K562 (cell line): Measurements from ENCODE around the gene TICRR. TPM values are rescaled to one million over a fixed set of nuclear protein-coding genes. Genes with fewer than 3 reads are reported as not detected.

Experiments
- ATAC-seq: fragments of 200-7000 bp; cut with Tn5 transposase; 3 replicates; pipeline ENCODE4 v1.9.1; 2020; ENCODE audit warnings: moderate library complexity
- BruUV-seq: library from RNA; stranded (reverse); fragments of 400-500 nt; replicated peaks from 2 replicates; lab custom pipeline; 2021; lab: Mats Ljungman, UMichigan
- CTCF ChIA-PET: fragments of 300-600 bp; formaldehyde crosslinking; extraction: SDS; loops from one replicate; lab custom pipeline; 2021; ENCODE audit warnings: low intra/inter-chr PET ratio; lab: Yijun Ruan, JAX
- POLR2A ChIA-PET: fragments of 300-600, 350-650 bp; sonication (Branson Sonifier 250); formaldehyde crosslinking; extraction: SDS; loops from one replicate; lab custom pipeline; 2021; ENCODE audit warnings: antibody characterized with exemption, inconsistent platforms; lab: Yijun Ruan, JAX
- DNase-seq, 4 experiments: peaks; one replicate each; pipeline versions ENCODE4 v3.0.0 to v3.0.0-alpha.2; 2011 to 2018; ENCODE audit warnings: low spot score in 3 of 4, mixed read lengths in 3 of 4; ENCODE audit errors: extremely low read depth in 1 of 4
- FAIRE-seq: peaks from 2 replicates; lab custom pipeline; 2011; peaks lifted over from hg19 to GRCh38; lab: Jason Lieb, UNC
- H2AFZ ChIP-seq: 2 replicates; pipeline ENCODE4 v1.6.0; 2011; ENCODE audit warnings: low read depth, low read length, control low read depth, inconsistent platforms
- H3K27ac ChIP-seq: fragments of 200-600 bp; 3 replicates; pipeline ENCODE4 v1.8.0; 2011; ENCODE audit warnings: low read depth, mild to moderate bottlenecking, control low read depth, inconsistent platforms, low read length, moderate library complexity, mixed read lengths; ENCODE audit errors: extremely low read depth
- H3K27me3 ChIP-seq, 2 experiments: fragments of 300-600 bp in 1 of 2; 2 replicates in 1 of 2; 3 replicates in 1 of 2; pipeline versions ENCODE4 v1.6.0 to v1.8.0; 2011; ENCODE audit warnings: inconsistent platforms in 2 of 2, low read length in 2 of 2, mild to moderate bottlenecking in 1 of 2, mixed read lengths in 1 of 2, moderate library complexity in 1 of 2; ENCODE audit not compliant: control insufficient read depth in 2 of 2, insufficient read depth in 2 of 2
- H3K36me3 ChIP-seq: fragments of 300-600 bp; 3 replicates; pipeline ENCODE4 v1.8.0; 2011; ENCODE audit warnings: mild to moderate bottlenecking, low read length, inconsistent platforms; ENCODE audit not compliant: control insufficient read depth, insufficient read depth
- H3K4me1 ChIP-seq, 2 experiments: fragments of 200-600 bp in 1 of 2; replicated peaks in 1 of 2; 2 replicates in 1 of 2; 3 replicates in 1 of 2; pipeline versions ENCODE4 v1.5.1 to v1.8.0; 2011; ENCODE audit warnings: inconsistent platforms in 2 of 2, low read length in 2 of 2, mild to moderate bottlenecking in 1 of 2, mixed read lengths in 1 of 2, moderate library complexity in 1 of 2; ENCODE audit not compliant: control insufficient read depth in 2 of 2, insufficient read depth in 2 of 2
- H3K4me2 ChIP-seq: 2 replicates; pipeline ENCODE4 v1.6.1; 2011; ENCODE audit warnings: low read length, control low read depth, inconsistent platforms, mixed read lengths; ENCODE audit not compliant: insufficient read depth
- H3K4me3 ChIP-seq: fragments of 200-600 bp; sonication (generic), shearing (Covaris generic); 2 replicates; pipeline ENCODE4 v1.5.1; 2016; ENCODE audit warnings: control low read depth, inconsistent platforms
- H3K79me2 ChIP-seq: fragments of 200-600 bp; 3 replicates; pipeline ENCODE4 v1.8.0; 2011; ENCODE audit warnings: low read length, inconsistent platforms; ENCODE audit not compliant: control insufficient read depth, insufficient read depth
- H3K9ac ChIP-seq, 2 experiments: 2 replicates each; pipeline versions ENCODE4 v1.6.0 to v1.6.1; 2011; ENCODE audit warnings: low read depth in 2 of 2, low read length in 2 of 2, control low read depth in 1 of 2, inconsistent platforms in 1 of 2, mild to moderate bottlenecking in 1 of 2, mixed read lengths in 1 of 2; ENCODE audit not compliant: insufficient read depth in 1 of 2
- H3K9me1 ChIP-seq: one replicate; pipeline ENCODE4 v1.6.0; 2011; ENCODE audit warnings: inconsistent platforms, mild to moderate bottlenecking, low read length, moderate library complexity; ENCODE audit not compliant: control insufficient read depth, insufficient read depth
- H3K9me3 ChIP-seq: replicated peaks from 2 replicates; pipeline ENCODE4 v1.5.1; 2011; ENCODE audit warnings: low read depth, low read length, inconsistent platforms; ENCODE audit not compliant: control insufficient read depth, insufficient read depth
- H4K20me1 ChIP-seq: replicated peaks from 2 replicates; pipeline ENCODE4 v1.6.1; 2011; ENCODE audit warnings: low read length, inconsistent platforms, mixed read lengths; ENCODE audit not compliant: control insufficient read depth, insufficient read depth
- HLTF ChIP-seq: fragments of 450-650 bp; IDR thresholded peaks from 2 replicates; pipeline ENCODE4 v1.6.1; 2016
- HNRNPK ChIP-seq: fragments of 200-400 bp; formaldehyde crosslinking; IDR thresholded peaks from one replicate; pipeline ENCODE4 v1.6.1; 2018; ENCODE audit warnings: mild to moderate bottlenecking, low read depth, low read length; ENCODE audit not compliant: poor library complexity, severe bottlenecking
- MYNN ChIP-seq, 2 experiments: sonication (generic); formaldehyde crosslinking in 1 of 2; IDR thresholded peaks; 2 replicates each; pipeline versions ENCODE4 v1.5.0 to v1.6.1; 2016 to 2020; ENCODE audit warnings: antibody characterized with exemption in 1 of 2, missing genetic modification reagents in 1 of 2
- NFATC3 ChIP-seq: fragments of 450-650 bp; IDR thresholded peaks from 2 replicates; pipeline ENCODE4 v1.6.1; 2017; ENCODE audit warnings: mild to moderate bottlenecking
- ZC3H8 ChIP-seq: fragments of 450-650 bp; IDR thresholded peaks from 2 replicates; pipeline ENCODE4 v1.6.1; 2017
- ZNF146 ChIP-seq: IDR thresholded peaks from one replicate; pipeline ENCODE4 v1.6.1; 2018; ENCODE audit warnings: missing compliant biosample characterization; ENCODE audit not compliant: unreplicated experiment
- ZNF184 ChIP-seq: sonication (generic); formaldehyde crosslinking; IDR thresholded peaks from 2 replicates; pipeline ENCODE4 v1.5.0; 2020; ENCODE audit warnings: missing genetic modification reagents
- ZNF57 ChIP-seq: fragments of 450-650 bp; formaldehyde crosslinking; IDR thresholded peaks from 2 replicates; pipeline ENCODE4 v1.4.0; 2020; ENCODE audit warnings: mild to moderate bottlenecking, moderate library complexity
- ZNF695 ChIP-seq: fragments of 450-650 bp; formaldehyde crosslinking; IDR thresholded peaks from 2 replicates; pipeline ENCODE4 v1.4.0; 2020; ENCODE audit warnings: mild to moderate bottlenecking, moderate library complexity
- ZNF780A ChIP-seq: fragments of 250-450 bp; sonication (Bioruptor Pico); IDR thresholded peaks from 2 replicates; pipeline ENCODE4 v1.5.0; 2021; ENCODE audit warnings: mild to moderate bottlenecking
- ZSCAN32 ChIP-seq: fragments of 450-650 bp; formaldehyde crosslinking; IDR thresholded peaks from 2 replicates; pipeline ENCODE4 v1.4.0; 2020; ENCODE audit warnings: mild to moderate bottlenecking, moderate library complexity
- WGBS: fragments of 100-300 bp; shearing (Covaris generic); methylation state at CpG from one replicate; pipeline ENCODE4 v1.1.6; 2016; ENCODE audit warnings: low coverage, mixed read lengths; ENCODE audit not compliant: insufficient coverage; ENCODE audit errors: missing lambda C conversion rate; 5-methylcytosine and 5-hydroxymethylcytosine counted together
- in situ Hi-C: fragments of 300-500 bp; cut with MboI; formaldehyde crosslinking; loops from 4 replicates; pipeline ENCODE4 v1.15.0; 2018; ENCODE audit warnings: inconsistent platforms, mixed read lengths
- intact Hi-C: fragments of 100-400 bp; cut with micrococcal nuclease; formaldehyde crosslinking; loops from 2 replicates; pipeline ENCODE4 v1.14.2; 2022
- polyA plus RNA-seq, 8 experiments: library from polyadenylated mRNA; depleted of rRNA in 4 of 8; stranded (reverse) in 5 of 8; unstranded in 3 of 8; fragments of >200 nt; fragmentation: Nextera tagmentation in 2 of 8; fragmentation: Illumina TruSeq in 1 of 8; extraction: Ambion mirVana in 2 of 8; extraction: Trizol in 1 of 8; gene quantifications; 2 replicates each; pipeline versions ENCODE4 v1.2.1 to v1.2.3, GENCODE V29; 2011 to 2014; ENCODE audit warnings: inconsistent platforms in 1 of 8, missing spikeins in 1 of 8
- total RNA-seq, 7 experiments: library from RNA; depleted of rRNA in 6 of 7; stranded (reverse); fragments of >200 nt in 6 of 7; fragmentation: Illumina TruSeq in 2 of 7; extraction: Trizol in 2 of 7; gene quantifications; 2 replicates each; pipeline versions ENCODE4 v1.2.1 to v1.2.3, GENCODE V29; 2011 to 2021; ENCODE audit warnings: low replicate concordance in 1 of 7
- TF ChIP-seq, protein P1 (sequence below), 2 experiments: IDR thresholded peaks; 2 replicates each; pipeline ENCODE4 v1.6.1; 2011; ENCODE audit warnings: borderline replicate concordance in 1 of 2, control low read depth in 1 of 2, low read depth in 1 of 2, low read length in 1 of 2, mild to moderate bottlenecking in 1 of 2, mixed read lengths in 1 of 2, moderate library complexity in 1 of 2; ENCODE audit not compliant: insufficient read depth in 1 of 2, insufficient read length in 1 of 2, poor library complexity in 1 of 2, severe bottlenecking in 1 of 2; ENCODE audit errors: extremely low read depth in 1 of 2
- TF ChIP-seq, protein P2 (sequence below): fragments of 200-800 bp; sonication (Bioruptor generic); IDR thresholded peaks from 2 replicates; pipeline ENCODE4 v1.6.1; 2017; ENCODE audit warnings: missing genetic modification characterization, missing compliant biosample characterization
- TF ChIP-seq, protein P3 (sequence below): fragments of 450-650 bp; IDR thresholded peaks from 2 replicates; pipeline ENCODE4 v1.6.1; 2018; ENCODE audit warnings: mild to moderate bottlenecking, low read depth; ENCODE audit not compliant: partially characterized antibody

The TICRR gene
- total and polyA plus RNA-seq, 9 of the 15 experiments (the other 6 are each of a cell fraction or from before 2014, with no cell fraction given), result 0.84 to 22.9 (median 13.7) TPM

DNA sequence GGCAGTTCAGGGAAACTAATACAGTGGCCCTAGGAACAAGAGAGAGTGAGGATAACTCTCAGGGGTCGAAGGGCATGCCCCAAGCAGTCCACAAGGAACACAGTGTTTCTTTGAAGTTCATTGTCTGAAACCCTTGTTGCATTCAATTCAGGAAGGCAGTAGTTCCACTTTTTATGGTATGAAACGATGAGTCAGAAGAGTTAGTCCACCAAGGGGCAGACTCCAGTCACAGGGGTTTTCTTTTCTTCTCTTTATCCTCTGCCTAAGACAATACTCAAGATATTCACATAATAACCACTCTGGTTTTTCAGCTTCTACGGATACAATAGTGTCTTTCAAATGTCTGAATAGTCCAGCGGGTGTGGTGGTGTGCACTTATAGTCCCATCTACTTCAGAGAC lies 23.7 kb upstream of the TICRR start:
- WGBS, result 1% methylated on average over 4 of the region's 4 CpGs
- ATAC-seq, result no peak
- no peak overlapping the region for H3K27ac ChIP-seq
- H3K36me3 ChIP-seq, result no peaks in the 10 kb centered on the region
- ChIA-PET POLR2A (interaction anchor here (0.6 to 1.2 kb wide), 2 partner anchors 12 to 109 kb away, joined by 3 to 5 read pairs; no protein-coding TSS in a partner anchor), CTCF (no interaction called here)
- H3K4me3 ChIP-seq, result no peak overlapping the region
- peaks cover 0 to 7% of the 10 kb centered on the region in 2 experiments; a peak in 2 of 5 replicates for H3K4me1 ChIP-seq
- no peak for FAIRE-seq
- TF ChIP-seq ZC3H8 (no peak), NFATC3 (no peak), HLTF (no peak), ZNF57 (no peak), ZNF780A (CRISPR knock-in tag) (no peak), ZNF695 (no peak), MYNN (IDR thresholded peaks at IDR 0.05) (no peak), MYNN (CRISPR knock-in tag; IDR thresholded peaks at IDR 0.05) (no peak), ZNF146 (CRISPR knock-in tag) (no peak), ZNF184 (CRISPR knock-in tag) (no peak), HNRNPK (no peak), ZSCAN32 (CRISPR knock-in tag) (no peak)
- TF ChIP-seq, protein P1, sequence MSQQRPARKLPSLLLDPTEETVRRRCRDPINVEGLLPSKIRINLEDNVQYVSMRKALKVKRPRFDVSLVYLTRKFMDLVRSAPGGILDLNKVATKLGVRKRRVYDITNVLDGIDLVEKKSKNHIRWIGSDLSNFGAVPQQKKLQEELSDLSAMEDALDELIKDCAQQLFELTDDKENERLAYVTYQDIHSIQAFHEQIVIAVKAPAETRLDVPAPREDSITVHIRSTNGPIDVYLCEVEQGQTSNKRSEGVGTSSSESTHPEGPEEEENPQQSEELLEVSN (IDR thresholded peaks at IDR 0.05; ENCODE audit: borderline replicate concordance in 1 of 2, extremely low read depth in 1 of 2, insufficient read depth in 1 of 2, insufficient read length in 1 of 2, low read depth in 1 of 2, low read length in 1 of 2, poor library complexity in 1 of 2, severe bottlenecking in 1 of 2), result no peak
- TF ChIP-seq, protein P2, sequence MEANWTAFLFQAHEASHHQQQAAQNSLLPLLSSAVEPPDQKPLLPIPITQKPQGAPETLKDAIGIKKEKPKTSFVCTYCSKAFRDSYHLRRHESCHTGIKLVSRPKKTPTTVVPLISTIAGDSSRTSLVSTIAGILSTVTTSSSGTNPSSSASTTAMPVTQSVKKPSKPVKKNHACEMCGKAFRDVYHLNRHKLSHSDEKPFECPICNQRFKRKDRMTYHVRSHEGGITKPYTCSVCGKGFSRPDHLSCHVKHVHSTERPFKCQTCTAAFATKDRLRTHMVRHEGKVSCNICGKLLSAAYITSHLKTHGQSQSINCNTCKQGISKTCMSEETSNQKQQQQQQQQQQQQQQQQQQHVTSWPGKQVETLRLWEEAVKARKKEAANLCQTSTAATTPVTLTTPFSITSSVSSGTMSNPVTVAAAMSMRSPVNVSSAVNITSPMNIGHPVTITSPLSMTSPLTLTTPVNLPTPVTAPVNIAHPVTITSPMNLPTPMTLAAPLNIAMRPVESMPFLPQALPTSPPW (CRISPR knock-in tag), result no peak
- TF ChIP-seq, protein P3, sequence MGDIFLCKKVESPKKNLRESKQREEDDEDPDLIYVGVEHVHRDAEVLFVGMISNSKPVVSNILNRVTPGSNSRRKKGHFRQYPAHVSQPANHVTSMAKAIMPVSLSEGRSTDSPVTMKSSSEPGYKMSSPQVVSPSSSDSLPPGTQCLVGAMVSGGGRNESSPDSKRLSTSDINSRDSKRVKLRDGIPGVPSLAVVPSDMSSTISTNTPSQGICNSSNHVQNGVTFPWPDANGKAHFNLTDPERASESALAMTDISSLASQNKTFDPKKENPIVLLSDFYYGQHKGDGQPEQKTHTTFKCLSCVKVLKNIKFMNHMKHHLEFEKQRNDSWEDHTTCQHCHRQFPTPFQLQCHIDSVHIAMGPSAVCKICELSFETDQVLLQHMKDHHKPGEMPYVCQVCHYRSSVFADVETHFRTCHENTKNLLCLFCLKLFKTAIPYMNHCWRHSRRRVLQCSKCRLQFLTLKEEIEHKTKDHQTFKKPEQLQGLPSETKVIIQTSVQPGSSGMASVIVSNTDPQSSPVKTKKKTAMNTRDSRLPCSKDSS, result no peak
- no peak overlapping the region for H2AFZ ChIP-seq
- no peak for DNase-seq
- peaks cover 2 to 34% of the 10 kb centered on the region in 2 experiments; a peak in 3 of 5 replicates for H3K27me3 ChIP-seq
- H4K20me1 ChIP-seq, result no peaks in the 10 kb centered on the region; the same call in 1 of the 2 replicates
- in situ Hi-C loops, result no loop called here
- H3K9me1 ChIP-seq, result no peaks in the 10 kb centered on the region
- no TSS peak for BruUV-seq
- no peaks in the 10 kb centered on the region for H3K79me2 ChIP-seq
- no peak overlapping the region for H3K4me2 ChIP-seq
- intact Hi-C loops, result loop anchor here (10.0 kb wide), 1 partner anchor 197 kb away; no protein-coding TSS in a partner anchor
- H3K9me3 ChIP-seq, result no peaks in the 10 kb centered on the region
- H3K9ac ChIP-seq, result no peak overlapping the region
